H9 (cell line): ENCODE measurements around the gene FHIT. TPM values are rescaled to one million over a fixed set of nuclear protein-coding genes. Genes with fewer than 3 reads are reported as not detected.

Experiments
- DNase-seq: peaks from one replicate; pipeline ENCODE4 v3.0.0-alpha.2; 2017
- H2AFZ ChIP-seq: one replicate; pipeline ENCODE4 v1.6.1; 2013; ENCODE audit warnings: mild to moderate bottlenecking, low read length, control low read depth, moderate library complexity
- H2AK5ac ChIP-seq: 2 replicates; pipeline ENCODE4 v1.6.1; 2013; ENCODE audit warnings: low read length, control low read depth, mixed read lengths; ENCODE audit not compliant: insufficient read length
- H2BK120ac ChIP-seq: one replicate; pipeline ENCODE4 v1.6.1; 2013; ENCODE audit warnings: low read depth, mild to moderate bottlenecking, low read length, control low read depth, inconsistent platforms; ENCODE audit not compliant: poor library complexity, severe bottlenecking
- H2BK12ac ChIP-seq: 2 replicates; pipeline ENCODE4 v1.6.1; 2013; ENCODE audit warnings: low read length, control low read depth, mixed read lengths, low read depth; ENCODE audit not compliant: insufficient read length
- H2BK15ac ChIP-seq: 2 replicates; pipeline ENCODE4 v1.6.1; 2013; ENCODE audit warnings: low read depth, low read length, control low read depth
- H2BK20ac ChIP-seq: one replicate; pipeline ENCODE4 v1.6.1; 2013; ENCODE audit warnings: low read depth, mild to moderate bottlenecking, low read length, control low read depth, inconsistent platforms; ENCODE audit not compliant: poor library complexity, severe bottlenecking
- H2BK5ac ChIP-seq: 2 replicates; pipeline ENCODE4 v1.6.1; 2013; ENCODE audit warnings: low read length, control low read depth, mixed read lengths; ENCODE audit not compliant: insufficient read length
- H3K14ac ChIP-seq: 2 replicates; pipeline ENCODE4 v1.6.1; 2013; ENCODE audit warnings: low read length, control low read depth; ENCODE audit not compliant: insufficient read depth
- H3K18ac ChIP-seq: 2 replicates; pipeline ENCODE4 v1.6.1; 2013; ENCODE audit warnings: low read depth, mild to moderate bottlenecking, mixed read lengths, low read length, control low read depth; ENCODE audit not compliant: insufficient read length
- H3K23ac ChIP-seq: 2 replicates; pipeline ENCODE4 v1.6.1; 2013; ENCODE audit warnings: low read length, control low read depth, mixed read lengths, low read depth; ENCODE audit not compliant: insufficient read length
- H3K23me2 ChIP-seq: 2 replicates; pipeline ENCODE4 v1.6.1; 2013; ENCODE audit warnings: low read depth, mild to moderate bottlenecking, mixed read lengths, low read length, control low read depth; ENCODE audit not compliant: insufficient read length, poor library complexity, severe bottlenecking
- H3K27ac ChIP-seq: 2 replicates; pipeline ENCODE4 v1.5.1; 2013; ENCODE audit warnings: low read length, control low read depth, mixed read lengths, low read depth; ENCODE audit not compliant: insufficient read length
- H3K27me3 ChIP-seq: 2 replicates; pipeline ENCODE4 v1.6.1; 2013; ENCODE audit warnings: low read length, control low read depth, inconsistent platforms; ENCODE audit not compliant: insufficient read depth
- H3K4ac ChIP-seq: 2 replicates; pipeline ENCODE4 v1.6.1; 2013; ENCODE audit warnings: low read depth, mild to moderate bottlenecking, control low read depth, inconsistent platforms, low read length, moderate library complexity
- H3K4me1 ChIP-seq: 2 replicates; pipeline ENCODE4 v1.6.1; 2013; ENCODE audit warnings: low read length, control low read depth, inconsistent platforms; ENCODE audit not compliant: insufficient read depth
- H3K4me2 ChIP-seq: 2 replicates; pipeline ENCODE4 v1.6.1; 2013; ENCODE audit warnings: low read length, control low read depth, mixed read lengths; ENCODE audit not compliant: insufficient read length, insufficient read depth
- H3K56ac ChIP-seq: 2 replicates; pipeline ENCODE4 v1.6.1; 2013; ENCODE audit warnings: low read depth, mild to moderate bottlenecking, mixed read lengths, low read length, control low read depth; ENCODE audit not compliant: insufficient read length
- H3K79me1 ChIP-seq: 2 replicates; pipeline ENCODE4 v1.6.1; 2013; ENCODE audit warnings: low read depth, mild to moderate bottlenecking, moderate library complexity, low read length, control low read depth, inconsistent platforms; ENCODE audit not compliant: insufficient read depth, poor library complexity, severe bottlenecking
- H3K79me2 ChIP-seq: 2 replicates; pipeline ENCODE4 v1.6.1; 2013; ENCODE audit warnings: low read length, control low read depth, inconsistent platforms; ENCODE audit not compliant: insufficient read depth
- H3K9ac ChIP-seq: 2 replicates; pipeline ENCODE4 v1.6.1; 2013; ENCODE audit warnings: low read length, control low read depth, mixed read lengths; ENCODE audit not compliant: insufficient read length; ENCODE audit errors: extremely low read depth
- H3K9me3 ChIP-seq: one replicate; pipeline ENCODE4 v1.6.1; 2013; ENCODE audit warnings: low read depth, low read length, inconsistent platforms; ENCODE audit not compliant: control insufficient read depth
- H3T11ph ChIP-seq: one replicate; pipeline ENCODE4 v1.6.1; 2013; ENCODE audit warnings: mild to moderate bottlenecking, low read length, control low read depth, inconsistent platforms
- H4K20me1 ChIP-seq: one replicate; pipeline ENCODE4 v1.6.1; 2013; ENCODE audit not compliant: control insufficient read depth, insufficient read length, insufficient read depth
- H4K5ac ChIP-seq: 2 replicates; pipeline ENCODE4 v1.6.1; 2013; ENCODE audit warnings: low read depth, mild to moderate bottlenecking, mixed read lengths, low read length, control low read depth; ENCODE audit not compliant: insufficient read length
- H4K8ac ChIP-seq: replicated peaks from 2 replicates; pipeline ENCODE4 v1.6.1; 2013; ENCODE audit warnings: low read length, control low read depth, mixed read lengths, low read depth; ENCODE audit not compliant: insufficient read length
- H4K91ac ChIP-seq: 2 replicates; pipeline ENCODE4 v1.6.1; 2013; ENCODE audit warnings: low read depth, mild to moderate bottlenecking, moderate library complexity, mixed read lengths, low read length, control low read depth; ENCODE audit not compliant: insufficient read length
- H3K27ac Mint-ChIP-seq, 3 experiments: 2 replicates in 2 of 3; 3 replicates in 1 of 3; pipeline ENCODE4 v1.8.0; 2020 to 2021; ENCODE audit warnings: mixed read lengths in 3 of 3, mild to moderate bottlenecking in 1 of 3, moderate library complexity in 1 of 3
- H3K27me3 Mint-ChIP-seq: 2 replicates; pipeline ENCODE4 v1.8.0; 2021; ENCODE audit warnings: low read depth, mild to moderate bottlenecking, moderate library complexity, mixed read lengths
- H3K36me3 Mint-ChIP-seq, 3 experiments: 2 replicates in 2 of 3; 3 replicates in 1 of 3; pipeline ENCODE4 v1.8.0; 2020 to 2021; ENCODE audit warnings: low read depth in 3 of 3, mixed read lengths in 3 of 3; ENCODE audit not compliant: insufficient read depth in 1 of 3
- H3K4me1 Mint-ChIP-seq, 2 experiments: 2 replicates each; pipeline ENCODE4 v1.8.0; 2020; ENCODE audit warnings: mixed read lengths in 2 of 2
- H3K4me3 Mint-ChIP-seq, 2 experiments: 2 replicates in 1 of 2; 3 replicates in 1 of 2; pipeline ENCODE4 v1.8.0; 2020 to 2021; ENCODE audit warnings: mild to moderate bottlenecking in 2 of 2, mixed read lengths in 2 of 2, moderate library complexity in 1 of 2
- H3K9me3 Mint-ChIP-seq, 2 experiments: 2 replicates in 1 of 2; 3 replicates in 1 of 2; pipeline ENCODE4 v1.8.0; 2020; ENCODE audit warnings: mild to moderate bottlenecking in 2 of 2, mixed read lengths in 2 of 2, moderate library complexity in 1 of 2
- WGBS: extraction: QIAGEN DNeasy Blood & Tissue Kit; methylation state at CpG from one replicate; pipeline ENCODE4 v1.1.7; 2013; ENCODE audit warnings: missing lambda C conversion rate, low lambda C conversion rate, mixed read lengths; ENCODE audit not compliant: insufficient read length; ENCODE audit errors: extremely low coverage; 5-methylcytosine and 5-hydroxymethylcytosine counted together
- total RNA-seq: library from RNA; stranded (reverse); gene quantifications from 2 replicates; pipeline ENCODE4 v1.2.1, GENCODE V29; 2021
- TF ChIP-seq, protein P1 (sequence below): fragments of 200-600 bp; sonication (generic); conservative IDR thresholded peaks from 3 replicates; pipeline ENCODE4 v1.8.0; 2021; ENCODE audit warnings: antibody characterized with exemption, mild to moderate bottlenecking

Gene FHIT
- total RNA-seq, 1 experiment from 2014 or later: 3.0 TPM

GRCh38 chr3:60217156-60217911 is 1033.9 kb downstream of the FHIT start:
- Mint-ChIP-seq H3K27me3 (no peaks in the 10 kb centered on the region), H3K4me1 (peaks cover 5% of the 10 kb centered on the region in 2 experiments), H3K4me3 (no peak overlapping the region), H3K9me3 (no peaks in the 10 kb centered on the region; a peak in 1 of 5 replicates), H3K27ac (no peak overlapping the region), H3K36me3 (no peaks in the 10 kb centered on the region)
- no peak overlapping the region for H3K56ac ChIP-seq
- no peak overlapping the region for H3K27ac ChIP-seq
- H3K23me2 ChIP-seq: no peaks in the 10 kb centered on the region
- no peak overlapping the region for H3K18ac ChIP-seq
- H3K9me3 ChIP-seq: no peaks in the 10 kb centered on the region
- H3K14ac ChIP-seq: no peak overlapping the region
- H2BK120ac ChIP-seq: no peak overlapping the region
- DNase-seq: no peak
- H4K8ac ChIP-seq: no peak overlapping the region
- H4K91ac ChIP-seq: no peak overlapping the region
- no peaks in the 10 kb centered on the region for H4K20me1 ChIP-seq
- no peak overlapping the region for H3K9ac ChIP-seq
- H3K23ac ChIP-seq: no peak overlapping the region
- no peak overlapping the region for H3T11ph ChIP-seq
- H3K79me2 ChIP-seq: no peaks in the 10 kb centered on the region
- H2BK20ac ChIP-seq: no peak overlapping the region
- no peak overlapping the region for H2BK12ac ChIP-seq
- H3K4me2 ChIP-seq: no peak overlapping the region
- no peak overlapping the region for H2AK5ac ChIP-seq
- TF ChIP-seq, protein P1, sequence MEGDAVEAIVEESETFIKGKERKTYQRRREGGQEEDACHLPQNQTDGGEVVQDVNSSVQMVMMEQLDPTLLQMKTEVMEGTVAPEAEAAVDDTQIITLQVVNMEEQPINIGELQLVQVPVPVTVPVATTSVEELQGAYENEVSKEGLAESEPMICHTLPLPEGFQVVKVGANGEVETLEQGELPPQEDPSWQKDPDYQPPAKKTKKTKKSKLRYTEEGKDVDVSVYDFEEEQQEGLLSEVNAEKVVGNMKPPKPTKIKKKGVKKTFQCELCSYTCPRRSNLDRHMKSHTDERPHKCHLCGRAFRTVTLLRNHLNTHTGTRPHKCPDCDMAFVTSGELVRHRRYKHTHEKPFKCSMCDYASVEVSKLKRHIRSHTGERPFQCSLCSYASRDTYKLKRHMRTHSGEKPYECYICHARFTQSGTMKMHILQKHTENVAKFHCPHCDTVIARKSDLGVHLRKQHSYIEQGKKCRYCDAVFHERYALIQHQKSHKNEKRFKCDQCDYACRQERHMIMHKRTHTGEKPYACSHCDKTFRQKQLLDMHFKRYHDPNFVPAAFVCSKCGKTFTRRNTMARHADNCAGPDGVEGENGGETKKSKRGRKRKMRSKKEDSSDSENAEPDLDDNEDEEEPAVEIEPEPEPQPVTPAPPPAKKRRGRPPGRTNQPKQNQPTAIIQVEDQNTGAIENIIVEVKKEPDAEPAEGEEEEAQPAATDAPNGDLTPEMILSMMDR: no peak
- H2BK5ac ChIP-seq: no peak overlapping the region
- no peak overlapping the region for H3K4ac ChIP-seq
- no peak overlapping the region for H2AFZ ChIP-seq
- H3K27me3 ChIP-seq: no peaks in the 10 kb centered on the region
- H2BK15ac ChIP-seq: no peak overlapping the region
- H3K4me1 ChIP-seq: peaks cover 4% of the 10 kb centered on the region; the same call in 1 of the 2 replicates
- no peaks in the 10 kb centered on the region for H3K79me1 ChIP-seq
- no peak overlapping the region for H4K5ac ChIP-seq
- no CpG with 5 or more reads among the region's 3 CpGs for WGBS
